Testis (tissue), 2 donors: ENCODE data around the gene PI3.

Experiments used
- POLR2A ChIP-seq: fragments of 450-650 bp; IDR thresholded peaks from one replicate; pipeline ENCODE4 v1.6.1; 2017; ENCODE audit warnings: antibody characterized with exemption, mild to moderate bottlenecking, moderate library complexity
- TF ChIP-seq, protein P1 (sequence below), 3 experiments: fragments of 450-650 bp in 2 of 3; fragments of 200-600 bp in 1 of 3; sonication (generic) in 1 of 3; IDR thresholded peaks; one replicate each; pipeline ENCODE4 v1.5.1; 2016 to 2019; ENCODE audit warnings: antibody characterized with exemption in 3 of 3, mild to moderate bottlenecking in 2 of 3, moderate library complexity in 1 of 3

DNA sequence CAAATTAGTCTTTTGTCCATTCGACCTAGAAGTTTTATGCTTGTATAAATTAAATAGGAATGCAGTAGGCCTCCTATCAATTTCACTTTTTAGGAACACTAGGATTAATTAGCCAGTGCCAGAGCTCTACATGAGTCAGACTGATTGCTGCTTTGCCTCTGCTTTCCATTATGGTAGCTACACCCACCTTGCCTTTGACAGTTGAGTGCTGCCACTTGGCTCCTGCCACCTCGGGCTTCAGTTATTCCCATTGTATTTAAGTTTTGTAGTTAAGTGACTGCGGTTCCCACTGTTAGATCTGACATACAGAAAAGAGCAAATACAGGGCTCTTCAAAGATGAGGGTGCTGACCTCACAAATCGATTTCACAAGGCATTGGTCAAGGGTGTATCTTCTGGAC, 33.9 kb upstream of the PI3 start:
- TF ChIP-seq, protein P1, sequence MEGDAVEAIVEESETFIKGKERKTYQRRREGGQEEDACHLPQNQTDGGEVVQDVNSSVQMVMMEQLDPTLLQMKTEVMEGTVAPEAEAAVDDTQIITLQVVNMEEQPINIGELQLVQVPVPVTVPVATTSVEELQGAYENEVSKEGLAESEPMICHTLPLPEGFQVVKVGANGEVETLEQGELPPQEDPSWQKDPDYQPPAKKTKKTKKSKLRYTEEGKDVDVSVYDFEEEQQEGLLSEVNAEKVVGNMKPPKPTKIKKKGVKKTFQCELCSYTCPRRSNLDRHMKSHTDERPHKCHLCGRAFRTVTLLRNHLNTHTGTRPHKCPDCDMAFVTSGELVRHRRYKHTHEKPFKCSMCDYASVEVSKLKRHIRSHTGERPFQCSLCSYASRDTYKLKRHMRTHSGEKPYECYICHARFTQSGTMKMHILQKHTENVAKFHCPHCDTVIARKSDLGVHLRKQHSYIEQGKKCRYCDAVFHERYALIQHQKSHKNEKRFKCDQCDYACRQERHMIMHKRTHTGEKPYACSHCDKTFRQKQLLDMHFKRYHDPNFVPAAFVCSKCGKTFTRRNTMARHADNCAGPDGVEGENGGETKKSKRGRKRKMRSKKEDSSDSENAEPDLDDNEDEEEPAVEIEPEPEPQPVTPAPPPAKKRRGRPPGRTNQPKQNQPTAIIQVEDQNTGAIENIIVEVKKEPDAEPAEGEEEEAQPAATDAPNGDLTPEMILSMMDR (IDR thresholded peaks at IDR 0.05) = no peak
- no peak for TF ChIP-seq POLR2A
